SJCRH30 (cell line): ENCODE results near the gene POLR1B. TPM values are rescaled to one million over a fixed set of nuclear protein-coding genes. Genes with fewer than 3 reads are reported as not detected.
A peak's percentile ranks its signal among the peaks of the same experiment; 100 is the strongest.

Experiments
- DNase-seq, 2 experiments: peaks; one replicate each; pipeline ENCODE4 v3.0.0-alpha.2; 2015 to 2020
- H3K27ac ChIP-seq: fragments of 250-450 bp; sonication (Bioruptor Pico); 2 replicates; pipeline ENCODE4 v1.5.1; 2020; ENCODE audit warnings: mild to moderate bottlenecking, moderate library complexity
- H3K27me3 ChIP-seq: fragments of 250-450 bp; sonication (Bioruptor Pico); 2 replicates; pipeline ENCODE4 v1.5.1; 2020; ENCODE audit warnings: mild to moderate bottlenecking, moderate library complexity
- H3K36me3 ChIP-seq: fragments of 250-450 bp; sonication (Bioruptor Pico); 2 replicates; pipeline ENCODE4 v1.5.1; 2020; ENCODE audit warnings: mild to moderate bottlenecking, moderate library complexity
- H3K4me1 ChIP-seq: fragments of 250-450 bp; sonication (Bioruptor Pico); 2 replicates; pipeline ENCODE4 v1.5.1; 2020; ENCODE audit warnings: mild to moderate bottlenecking, moderate library complexity
- H3K4me3 ChIP-seq: fragments of 250-450 bp; sonication (Bioruptor Pico); 2 replicates; pipeline ENCODE4 v1.5.1; 2020; ENCODE audit warnings: mild to moderate bottlenecking, moderate library complexity
- H3K9me3 ChIP-seq: fragments of 250-450 bp; sonication (Bioruptor Pico); replicated peaks from 2 replicates; pipeline ENCODE4 v1.5.1; 2020; ENCODE audit warnings: mild to moderate bottlenecking, moderate library complexity
- total RNA-seq: library from RNA; depleted of rRNA; stranded (reverse); fragments of >200 nt; shearing (Covaris generic); gene quantifications from 2 replicates; pipeline ENCODE4 v1.2.3, GENCODE V29; 2014

Gene POLR1B
- total RNA-seq, 1 experiment from 2014 or later = 37.5 TPM

DNA sequence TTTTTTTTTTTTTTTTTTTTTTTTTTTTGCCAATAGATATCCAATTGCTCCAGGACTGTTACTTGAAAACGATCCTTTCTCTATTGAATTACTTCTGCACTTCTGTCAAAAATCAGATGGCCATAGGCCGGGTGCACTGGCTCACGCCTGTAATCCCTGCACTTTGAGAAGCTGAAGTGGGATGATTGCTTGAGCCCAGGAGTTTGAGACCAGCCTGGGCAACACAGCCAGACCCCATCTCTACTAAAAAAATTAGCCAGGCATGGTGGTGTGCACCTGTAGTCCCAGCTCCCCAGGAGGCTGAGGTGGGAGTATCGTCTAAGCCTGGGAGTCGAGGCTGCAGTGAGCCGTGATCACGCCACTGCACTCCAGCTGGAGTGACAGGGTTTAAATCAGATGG is 37.8 kb downstream of the POLR1B start:
- Histone ChIP-seq H3K27ac (no peak overlapping the region), H3K27me3 (no peaks in the 10 kb centered on the region), H3K4me3 (no peak overlapping the region), H3K9me3 (no peaks in the 10 kb centered on the region), H3K4me1 (peaks cover 3% of the 10 kb centered on the region), H3K36me3 (peaks cover 10% of the 10 kb centered on the region; the same call in 1 of the 2 replicates)
- no peak for DNase-seq

DNA sequence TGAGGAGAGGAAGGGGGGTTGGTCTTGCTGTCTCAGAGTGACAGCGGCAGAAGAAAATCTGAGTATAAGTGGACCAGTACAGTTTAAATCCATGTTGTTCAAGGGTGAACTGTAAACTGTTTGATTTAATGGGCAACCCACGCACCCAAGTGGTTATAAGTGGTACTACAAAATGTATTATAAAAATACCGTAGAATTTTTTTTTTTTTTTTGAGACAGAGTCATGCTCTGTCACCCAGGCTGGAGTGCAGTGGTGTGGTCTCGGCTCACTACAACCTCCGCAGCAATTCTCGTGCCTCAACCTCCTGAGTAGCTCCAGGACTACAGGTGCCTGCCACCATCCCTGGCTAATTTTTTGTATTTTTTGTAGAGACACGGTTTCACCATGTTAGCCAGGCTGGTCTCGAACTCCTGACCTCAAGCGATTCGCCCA is 40.1 kb downstream of the POLR1B start:
- Histone ChIP-seq H3K27ac (no peak overlapping the region), H3K4me3 (no peak overlapping the region), H3K4me1 (peaks cover 6% of the 10 kb centered on the region), H3K9me3 (no peaks in the 10 kb centered on the region), H3K36me3 (no peaks in the 10 kb centered on the region; the same call in 1 of the 2 replicates), H3K27me3 (no peaks in the 10 kb centered on the region)
- DNase-seq = peak; percentile 39 to 81

DNA sequence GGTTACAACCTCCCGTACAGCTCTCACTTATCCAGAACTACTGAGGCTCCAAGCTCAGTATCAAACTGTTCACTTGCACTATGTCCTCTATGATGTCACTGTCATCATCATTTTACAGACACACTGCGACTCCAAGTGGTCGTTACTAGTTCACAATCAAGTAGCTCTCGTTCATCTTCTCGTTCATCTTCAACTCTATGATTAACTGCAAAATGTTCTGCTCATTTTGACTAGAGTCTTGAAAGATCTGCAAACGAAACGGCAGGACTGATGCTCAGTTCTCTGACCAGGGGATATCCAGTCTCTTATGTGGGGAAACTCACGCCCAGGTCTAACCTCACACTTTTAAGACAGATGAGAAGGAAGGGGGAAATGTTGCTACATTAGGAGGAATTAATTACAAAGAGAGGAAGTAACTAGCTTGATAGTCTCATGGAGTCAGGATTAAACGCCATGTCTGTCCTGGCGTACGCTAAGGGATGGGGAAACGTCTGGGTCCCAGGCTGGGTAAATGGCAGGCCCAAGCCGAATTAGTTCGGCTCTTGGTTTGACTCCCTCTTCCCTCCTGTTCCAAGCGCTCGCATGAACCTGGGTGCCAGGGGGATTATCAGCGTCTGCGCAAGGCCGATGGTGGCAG is 41.4 kb downstream of the POLR1B start:
- Histone ChIP-seq H3K27me3 (no peaks in the 10 kb centered on the region), H3K27ac (peak overlapping the region; percentile 94), H3K4me1 (peaks cover 6% of the 10 kb centered on the region; the same call in 1 of the 2 replicates), H3K4me3 (peak overlapping the region; percentile 77), H3K9me3 (no peaks in the 10 kb centered on the region), H3K36me3 (no peaks in the 10 kb centered on the region; the same call in 1 of the 2 replicates)
- DNase-seq = peak in 1 of 2 experiments; percentile 37

DNA sequence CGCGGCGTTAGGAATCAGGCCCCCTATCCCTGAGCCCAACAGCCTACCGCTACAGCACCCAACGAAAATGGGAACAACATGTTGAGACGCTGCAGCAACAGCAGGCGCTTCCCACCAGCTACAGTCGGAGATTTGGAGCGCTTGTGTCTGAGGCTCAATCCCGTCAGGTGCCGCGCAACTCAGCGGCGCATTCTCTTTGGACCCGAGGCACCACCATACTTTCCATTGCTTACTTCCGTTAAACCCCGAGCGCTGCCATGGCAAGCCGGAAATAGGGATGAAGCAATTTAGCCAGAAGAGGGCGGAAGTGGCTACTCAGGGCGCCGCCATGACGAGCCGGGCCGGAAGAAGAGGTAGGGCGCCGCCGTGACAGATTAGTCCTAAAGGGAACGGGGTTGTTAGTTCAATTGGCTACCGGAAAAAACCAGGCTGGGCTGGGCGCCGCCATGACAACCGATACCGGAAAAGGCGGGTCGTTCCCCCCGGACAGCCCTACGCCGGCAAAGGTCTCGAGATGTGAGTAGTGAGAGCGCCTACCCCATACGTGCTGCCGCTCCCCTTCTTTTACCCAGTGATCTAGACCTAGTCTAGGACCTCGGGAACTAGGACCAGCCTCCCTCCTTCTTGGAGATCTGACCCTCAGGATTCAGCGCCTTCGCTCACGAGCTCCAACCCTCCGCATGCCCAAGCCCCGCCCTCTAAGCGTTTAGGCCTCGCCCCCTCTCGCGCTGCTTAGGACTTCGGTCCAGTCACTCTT is 42.0 kb downstream of the POLR1B start, which contains the start of gene CHCHD5:
TSS of gene CHCHD5 (plus strand) at position 476 of the 757 bp plus-strand sequence. CDS start at position 515, 39 bp downstream.
- Histone ChIP-seq H3K4me1 (peaks cover 6% of the 10 kb centered on the region; the same call in 1 of the 2 replicates), H3K4me3 (peak within 1 kb of the TSS; percentile 77), H3K27ac (peak within 1 kb of the TSS; percentile 94), H3K27me3 (no peaks in the 10 kb centered on the region), H3K9me3 (no peaks in the 10 kb centered on the region), H3K36me3 (no peaks in the 10 kb centered on the region; the same call in 1 of the 2 replicates)
- peak; percentile 93 to 95 for DNase-seq

DNA sequence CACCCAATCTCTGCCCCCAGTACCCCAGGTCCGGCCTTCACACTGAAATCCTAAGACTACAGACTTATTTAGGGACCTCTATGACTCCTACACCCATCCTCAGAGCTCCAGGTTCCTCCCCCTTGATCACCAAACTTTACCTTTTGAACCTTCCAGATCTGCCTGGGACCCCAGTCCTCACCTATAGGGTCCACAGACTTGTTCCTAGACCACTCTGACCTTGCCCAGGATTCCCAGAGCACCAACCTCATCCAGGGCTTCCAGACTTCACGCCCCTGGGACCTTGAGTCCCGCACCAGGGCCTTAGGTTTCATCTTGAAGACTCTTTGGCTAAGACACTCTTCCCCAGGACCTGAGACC is 42.6 kb downstream of the POLR1B start:
- Histone ChIP-seq H3K4me3 (peak overlapping the region; percentile 77), H3K36me3 (no peaks in the 10 kb centered on the region; the same call in 1 of the 2 replicates), H3K4me1 (peaks cover 6% of the 10 kb centered on the region; the same call in 1 of the 2 replicates), H3K9me3 (no peaks in the 10 kb centered on the region), H3K27ac (peak overlapping the region; percentile 94), H3K27me3 (no peaks in the 10 kb centered on the region)
- DNase-seq = no peak

GRCh38 chr2:112585400-112585799 is 43.1 kb downstream of the POLR1B start:
- DNase-seq = peak in 1 of 2 experiments; percentile 18
- peaks cover 6% of the 10 kb centered on the region; the same call in 1 of the 2 replicates for H3K4me1 ChIP-seq
- H3K36me3 ChIP-seq = no peaks in the 10 kb centered on the region; the same call in 1 of the 2 replicates
- H3K4me3 ChIP-seq = peak overlapping the region; percentile 77
- H3K27me3 ChIP-seq = no peaks in the 10 kb centered on the region
- peak overlapping the region; percentile 94; the same call in 1 of the 2 replicates for H3K27ac ChIP-seq
- no peaks in the 10 kb centered on the region for H3K9me3 ChIP-seq

DNA sequence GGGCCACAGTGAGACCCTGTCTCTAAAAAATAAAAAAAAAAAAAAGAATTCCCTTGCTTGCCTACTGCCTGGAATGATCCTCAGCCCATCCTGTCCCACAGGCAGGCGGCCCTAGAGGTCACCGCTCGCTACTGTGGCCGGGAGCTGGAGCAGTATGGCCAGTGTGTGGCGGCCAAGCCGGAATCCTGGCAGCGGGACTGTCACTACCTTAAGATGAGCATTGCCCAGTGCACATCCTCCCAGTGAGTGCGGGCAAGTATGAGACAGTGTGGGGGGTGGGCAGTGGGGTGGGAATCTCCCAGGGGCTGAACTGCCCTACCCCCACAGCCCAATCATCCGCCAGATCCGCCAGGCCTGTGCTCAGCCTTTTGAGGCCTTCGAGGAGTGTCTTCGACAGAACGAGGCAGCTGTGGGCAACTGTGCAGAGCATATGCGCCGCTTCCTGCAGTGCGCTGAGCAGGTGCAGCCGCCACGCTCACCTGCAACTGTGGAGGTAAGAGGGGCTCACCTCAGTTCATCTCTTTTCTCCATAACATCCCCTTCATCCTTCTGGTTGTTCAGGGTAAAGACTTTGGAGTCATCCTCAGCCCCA is 43.7 kb downstream of the POLR1B start:
- Histone ChIP-seq H3K27ac (no peak overlapping the region), H3K4me1 (peaks cover 9% of the 10 kb centered on the region; the same call in 1 of the 2 replicates), H3K36me3 (no peaks in the 10 kb centered on the region; the same call in 1 of the 2 replicates), H3K9me3 (no peaks in the 10 kb centered on the region), H3K27me3 (no peaks in the 10 kb centered on the region), H3K4me3 (no peak overlapping the region)
- no peak for DNase-seq

GRCh38 chr2:112588611-112589045 is 46.4 kb downstream of the POLR1B start:
- Histone ChIP-seq H3K27ac (no peak overlapping the region), H3K4me3 (no peak overlapping the region), H3K36me3 (no peaks in the 10 kb centered on the region; the same call in 1 of the 2 replicates), H3K4me1 (peaks cover 7% of the 10 kb centered on the region; the same call in 1 of the 2 replicates), H3K27me3 (no peaks in the 10 kb centered on the region), H3K9me3 (no peaks in the 10 kb centered on the region)
- peak in 1 of 2 experiments; percentile 26 for DNase-seq

DNA sequence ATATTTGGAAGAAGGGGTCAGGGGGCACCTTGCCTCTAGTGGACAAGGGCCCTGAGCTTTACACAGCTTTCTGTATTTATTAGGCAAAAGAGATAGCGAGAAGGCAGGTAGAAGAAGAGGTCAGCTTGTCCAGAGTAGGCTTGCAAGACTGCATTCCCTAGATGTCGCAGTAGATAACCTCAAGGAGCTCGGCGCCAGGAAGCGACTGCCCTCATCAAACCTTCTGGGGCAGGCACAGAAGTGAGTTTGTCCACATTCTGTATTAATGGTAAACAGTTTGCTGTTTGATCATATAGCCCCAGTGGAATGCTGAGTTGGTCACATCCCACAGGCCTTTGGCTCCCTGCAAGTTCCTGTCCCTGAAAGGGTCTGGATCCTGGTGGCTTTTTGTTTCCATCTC is 49.1 kb downstream of the POLR1B start:
- peaks cover 4% of the 10 kb centered on the region; the same call in 1 of the 2 replicates for H3K4me1 ChIP-seq
- H3K9me3 ChIP-seq = no peaks in the 10 kb centered on the region
- H3K27me3 ChIP-seq = no peaks in the 10 kb centered on the region
- no peaks in the 10 kb centered on the region; the same call in 1 of the 2 replicates for H3K36me3 ChIP-seq
- no peak for DNase-seq
- H3K4me3 ChIP-seq = no peak overlapping the region
- H3K27ac ChIP-seq = no peak overlapping the region

DNA sequence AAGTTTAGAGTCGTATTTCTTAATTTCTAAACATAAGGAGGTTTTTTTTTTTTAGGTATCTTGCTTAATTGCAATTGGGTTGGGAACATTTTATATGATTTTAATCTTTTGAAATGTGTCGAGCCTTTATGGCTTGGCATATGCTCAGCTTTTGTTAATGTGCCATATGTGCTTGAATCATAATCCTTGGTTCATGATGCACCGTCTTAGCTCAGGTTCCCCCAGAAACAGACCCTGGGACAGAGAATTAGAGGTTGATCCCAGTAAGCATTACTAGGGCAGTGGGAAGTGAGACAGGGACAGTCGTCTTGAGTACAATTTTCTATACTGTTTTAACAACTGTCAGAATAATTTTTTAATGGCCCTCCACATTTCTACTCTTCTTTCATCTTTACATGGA is 51.5 kb downstream of the POLR1B start:
- no peaks in the 10 kb centered on the region; the same call in 1 of the 2 replicates for H3K9me3 ChIP-seq
- DNase-seq = no peak
- peaks cover 4% of the 10 kb centered on the region; the same call in 1 of the 2 replicates for H3K4me1 ChIP-seq
- H3K27me3 ChIP-seq = no peaks in the 10 kb centered on the region
- H3K27ac ChIP-seq = no peak overlapping the region
- H3K36me3 ChIP-seq = no peaks in the 10 kb centered on the region
- no peak overlapping the region for H3K4me3 ChIP-seq

GRCh38 chr2:112597537-112598322 is 55.5 kb downstream of the POLR1B start:
- DNase-seq = no peak
- no peak overlapping the region for H3K27ac ChIP-seq
- H3K9me3 ChIP-seq = no peaks in the 10 kb centered on the region; the same call in 1 of the 2 replicates
- no peak overlapping the region for H3K4me3 ChIP-seq
- H3K36me3 ChIP-seq = no peaks in the 10 kb centered on the region
- 0 out of 2 replicates have a peak, but pooled peaks cover 3% of the 10 kb centered on the region for H3K4me1 ChIP-seq
- no peaks in the 10 kb centered on the region for H3K27me3 ChIP-seq

DNA sequence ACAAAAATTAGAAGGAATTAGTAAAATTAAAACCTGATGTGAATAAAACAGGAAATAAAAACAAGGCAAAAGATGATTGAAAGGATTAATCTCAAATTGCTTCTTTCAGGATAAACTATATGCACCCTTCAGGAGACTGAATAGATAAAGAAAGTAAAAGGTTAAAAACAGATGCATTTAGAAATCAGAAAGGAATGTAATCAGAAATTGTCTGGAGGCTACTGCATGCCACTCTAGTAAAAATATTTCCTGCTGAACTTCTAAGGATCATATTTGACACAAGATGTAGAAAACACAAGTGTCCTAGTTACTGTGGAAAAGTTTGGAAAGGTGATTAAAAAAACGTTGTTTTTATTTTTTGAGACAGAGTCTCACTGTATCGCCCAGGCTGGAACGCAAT is 58.4 kb downstream of the POLR1B start:
- Histone ChIP-seq H3K36me3 (no peaks in the 10 kb centered on the region), H3K4me3 (no peak overlapping the region), H3K27me3 (no peaks in the 10 kb centered on the region), H3K27ac (no peak overlapping the region), H3K9me3 (no peaks in the 10 kb centered on the region; the same call in 1 of the 2 replicates), H3K4me1 (0 out of 2 replicates have a peak, but pooled peaks cover 3% of the 10 kb centered on the region)
- DNase-seq = no peak

GRCh38 chr2:112601754-112602153 is 59.5 kb downstream of the POLR1B start:
- DNase-seq = no peak
- Histone ChIP-seq H3K36me3 (no peaks in the 10 kb centered on the region), H3K4me1 (0 out of 2 replicates have a peak, but pooled peaks cover 3% of the 10 kb centered on the region), H3K9me3 (no peaks in the 10 kb centered on the region; the same call in 1 of the 2 replicates), H3K27ac (no peak overlapping the region), H3K4me3 (no peak overlapping the region), H3K27me3 (no peaks in the 10 kb centered on the region)

DNA sequence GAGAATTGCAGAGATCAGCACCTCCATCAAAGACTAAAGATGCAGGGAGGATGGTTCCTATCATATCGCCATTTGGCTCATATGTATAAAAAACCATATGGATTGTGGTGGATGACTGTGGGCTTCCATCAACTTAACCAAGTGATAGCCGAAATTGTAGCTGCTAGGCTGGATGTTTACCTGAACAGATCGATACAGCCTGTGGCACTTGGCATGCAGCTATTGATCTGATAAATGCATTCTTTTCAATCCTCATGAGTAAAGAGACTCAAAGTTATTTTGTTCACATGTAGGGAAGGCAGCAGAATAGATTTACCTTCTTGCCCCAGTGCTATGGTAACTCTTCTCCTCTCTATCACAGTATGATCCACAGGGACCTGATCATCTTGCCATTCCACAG is 60.7 kb downstream of the POLR1B start:
- Histone ChIP-seq H3K36me3 (no peaks in the 10 kb centered on the region), H3K4me3 (no peak overlapping the region), H3K4me1 (0 out of 2 replicates have a peak, but pooled peaks cover 3% of the 10 kb centered on the region), H3K9me3 (no peaks in the 10 kb centered on the region), H3K27me3 (no peaks in the 10 kb centered on the region), H3K27ac (no peak overlapping the region)
- DNase-seq = no peak
